SH-SY5Y (cell line): Measurements from ENCODE around the gene MAPKAPK2.

Experiments used
- GATA2 ChIP-seq: IDR thresholded peaks from 2 replicates; pipeline ENCODE4 v1.6.1; 2011; ENCODE audit warnings: mild to moderate bottlenecking, low read depth, low read length
- GATA3 ChIP-seq: IDR thresholded peaks from 2 replicates; pipeline ENCODE4 v1.6.1; 2011; ENCODE audit warnings: low read depth, mild to moderate bottlenecking, low read length, moderate library complexity

- TF ChIP-seq GATA2, result peak; percentile 59
- peak; percentile 30; the same call in 1 of the 2 replicates for TF ChIP-seq GATA3
Measured at GRCh38 chr1:206760590-206760989, 75.9 kb downstream of the MAPKAPK2 start.
